ENCODE measurements around the gene KIZ.
A peak's percentile ranks its signal among the peaks of the same experiment; 100 is the strongest.

The KIZ gene

DNA sequence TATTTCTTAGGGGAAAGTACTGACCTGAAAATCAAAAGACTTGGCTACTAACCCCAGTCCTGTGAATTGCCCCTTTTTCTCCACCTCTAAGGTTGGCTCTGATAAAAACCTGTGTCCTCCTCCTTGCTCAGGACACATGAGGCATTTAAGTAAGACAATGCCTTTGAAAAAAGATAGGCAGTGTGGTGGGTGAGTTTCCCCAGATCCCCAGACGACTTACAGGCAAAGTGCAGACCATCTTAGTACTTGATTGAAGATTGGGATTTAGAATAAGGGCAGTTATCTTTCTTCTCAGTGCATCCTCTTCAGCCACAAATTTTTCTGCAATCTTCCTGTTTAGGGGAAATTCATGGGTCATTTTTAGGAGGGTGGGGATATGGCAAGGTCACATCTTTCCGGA lies 87.8 kb downstream of the KIZ start:
- Mint-ChIP-seq H3K9me3 (no peaks in the 10 kb centered on the region), H3K4me3 (no peak overlapping the region), H3K4me1 (ENCODE audit: low read depth in 2 of 2) (no peaks in the 10 kb centered on the region), H3K27me3 (no peaks in the 10 kb centered on the region), H3K36me3 (ENCODE audit: insufficient read depth) (peaks cover 4% of the 10 kb centered on the region), H3K27ac (no peak overlapping the region)
- ATAC-seq (replicated peaks) (no peak), DNase-seq (no peak)

DNA sequence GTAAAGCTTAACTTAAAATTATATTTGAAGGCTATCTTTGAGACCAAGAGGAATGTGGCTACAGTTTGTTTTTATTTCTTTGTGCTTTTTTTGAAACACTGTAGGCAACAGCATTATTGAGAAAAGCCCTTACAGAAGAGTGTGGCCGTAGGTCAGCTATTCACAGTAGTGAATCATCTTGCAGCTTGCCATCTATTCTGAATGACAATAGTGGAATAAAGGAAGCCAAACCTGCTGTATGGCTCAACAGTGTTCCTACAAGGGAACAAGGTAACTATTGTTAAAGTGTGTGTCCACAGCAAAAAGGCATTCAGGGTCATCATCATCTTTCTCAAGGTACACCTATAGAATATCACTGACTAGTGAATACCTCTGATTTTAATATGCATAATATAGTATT lies 88.5 kb downstream of the KIZ start:
- Mint-ChIP-seq H3K36me3 (ENCODE audit: insufficient read depth) (peaks cover 4% of the 10 kb centered on the region), H3K27me3 (no peaks in the 10 kb centered on the region)

DNA sequence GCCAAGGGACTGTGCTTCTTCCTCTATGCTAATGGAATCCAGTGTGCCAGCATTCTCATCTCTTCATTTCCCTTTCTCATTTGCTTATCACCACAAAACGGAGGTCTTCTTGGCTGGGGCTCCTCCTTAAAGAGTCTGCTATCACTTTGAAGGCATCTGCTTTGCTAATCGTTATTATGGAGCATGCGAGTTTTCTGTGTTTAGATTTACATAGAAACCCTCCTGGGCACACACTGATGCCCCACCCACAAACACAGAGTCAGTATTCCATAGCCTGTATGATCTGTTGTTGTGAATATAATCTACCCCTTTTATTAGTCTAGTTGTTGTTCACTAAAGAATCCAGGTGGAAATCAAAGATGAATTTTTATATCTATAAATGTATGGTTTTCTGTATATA lies 93.8 kb downstream of the KIZ start:
- Mint-ChIP-seq H3K36me3 (ENCODE audit: insufficient read depth) (peaks cover 15% of the 10 kb centered on the region), H3K27me3 (no peaks in the 10 kb centered on the region), H3K9me3 (no peaks in the 10 kb centered on the region), H3K4me3 (no peak overlapping the region), H3K27ac (no peak overlapping the region), H3K4me1 (ENCODE audit: low read depth in 2 of 2) (no peaks in the 10 kb centered on the region)
- DNase-seq, result no peak
- no peak for ATAC-seq (replicated peaks)

More for the DNA sequence above, 88.5 kb downstream of the KIZ start:
- Mint-ChIP-seq H3K4me3 (no peak overlapping the region), H3K4me1 (ENCODE audit: low read depth in 2 of 2) (no peaks in the 10 kb centered on the region), H3K9me3 (no peaks in the 10 kb centered on the region), H3K27ac (peak overlapping the region in 1 of 2 donors; percentile 19)
- DNase-seq (no peak), ATAC-seq (replicated peaks) (no peak)

DNA sequence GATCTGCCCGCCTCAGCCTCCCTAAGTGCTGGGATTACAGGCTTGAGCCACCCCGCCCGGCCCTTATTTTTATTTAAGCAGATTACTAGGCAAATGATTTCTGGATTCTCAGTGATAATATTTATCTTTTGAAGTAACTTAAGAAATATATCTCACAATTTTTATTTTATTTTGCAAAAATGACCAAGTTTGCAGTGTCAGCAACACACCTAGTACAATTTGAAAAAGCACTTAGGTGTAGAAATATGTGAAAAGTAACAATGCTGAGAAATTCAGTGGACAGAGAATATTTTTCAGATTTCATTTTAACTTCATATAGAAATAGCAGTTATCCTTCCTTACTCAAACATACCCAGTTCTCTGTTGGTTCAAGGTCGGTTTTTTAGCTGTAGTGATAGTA lies 98.3 kb downstream of the KIZ start:
- Mint-ChIP-seq H3K9me3 (no peaks in the 10 kb centered on the region), H3K27ac (no peak overlapping the region), H3K27me3 (no peaks in the 10 kb centered on the region), H3K4me3 (no peak overlapping the region), H3K36me3 (ENCODE audit: insufficient read depth) (peaks cover 16% of the 10 kb centered on the region), H3K4me1 (ENCODE audit: low read depth in 2 of 2) (no peaks in the 10 kb centered on the region)
- DNase-seq (no peak), ATAC-seq (replicated peaks) (no peak)

DNA sequence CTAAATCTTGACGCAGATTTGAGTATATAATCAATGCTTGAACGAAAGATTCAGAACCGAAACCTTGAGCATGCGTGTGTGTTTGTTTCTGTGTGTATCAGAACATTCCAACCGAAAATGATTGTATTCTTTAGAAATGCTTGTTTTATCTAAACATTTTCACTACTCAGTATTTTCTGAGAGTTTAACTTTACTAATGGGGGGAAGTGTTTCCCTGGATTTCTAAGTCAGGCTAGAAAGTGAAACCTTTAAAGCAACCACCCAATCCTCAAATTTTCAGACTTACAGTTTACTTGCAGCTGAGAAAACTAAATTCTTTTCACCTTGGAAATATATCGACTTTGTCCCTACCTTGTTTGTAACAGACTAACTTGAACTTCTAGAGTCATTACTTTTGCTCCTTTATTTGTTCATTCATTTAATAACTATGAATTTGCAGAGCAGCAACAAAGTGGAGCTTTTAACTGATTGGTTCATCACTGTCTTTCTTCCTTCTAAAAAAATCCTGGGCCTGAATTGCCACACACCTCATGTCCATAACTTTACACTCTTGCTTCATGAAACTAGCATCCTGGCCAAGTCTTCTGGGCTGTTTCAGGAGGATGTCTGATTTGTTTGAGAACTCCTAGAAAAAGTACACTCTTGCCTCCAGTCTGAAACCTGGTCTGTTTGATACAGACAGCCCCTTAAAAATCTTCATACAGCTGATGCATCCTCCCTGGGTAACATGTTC lies 99.5 kb downstream of the KIZ start:
- H3K27ac Mint-ChIP-seq, result peak overlapping the region in 1 of 2 donors; percentile 33
- no peaks in the 10 kb centered on the region for H3K4me1 Mint-ChIP-seq (ENCODE audit: low read depth in 2 of 2)
- no peak for DNase-seq
- no peaks in the 10 kb centered on the region for H3K9me3 Mint-ChIP-seq
- no peak overlapping the region for H3K4me3 Mint-ChIP-seq
- H3K27me3 Mint-ChIP-seq, result no peaks in the 10 kb centered on the region
- H3K36me3 Mint-ChIP-seq (ENCODE audit: insufficient read depth), result peaks cover 21% of the 10 kb centered on the region
- no peak for ATAC-seq (replicated peaks)

DNA sequence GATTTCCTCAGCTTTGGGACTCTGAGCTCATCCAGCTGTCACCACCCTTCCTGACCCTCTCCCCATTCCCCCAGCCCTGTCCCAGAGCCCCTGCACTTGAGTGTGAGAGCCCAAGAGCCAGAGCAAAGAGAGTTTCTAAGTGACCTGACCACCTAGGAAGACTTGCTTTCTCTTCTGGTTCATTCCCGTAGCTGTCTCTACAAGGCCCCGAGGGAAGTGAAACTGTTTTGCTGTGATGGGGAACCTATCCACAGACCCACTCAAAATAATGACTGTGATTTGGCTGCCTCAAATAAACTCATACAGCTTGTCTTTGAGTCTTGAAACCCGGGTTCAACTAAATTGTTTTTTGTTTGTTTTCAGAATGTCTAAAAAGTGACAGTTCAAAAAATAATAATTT lies 102.6 kb downstream of the KIZ start:
- Mint-ChIP-seq H3K36me3 (ENCODE audit: insufficient read depth) (peaks cover 17% of the 10 kb centered on the region), H3K27me3 (no peaks in the 10 kb centered on the region), H3K4me1 (ENCODE audit: low read depth in 2 of 2) (no peaks in the 10 kb centered on the region), H3K4me3 (no peak overlapping the region), H3K9me3 (no peaks in the 10 kb centered on the region), H3K27ac (no peak overlapping the region)
- ATAC-seq (replicated peaks), result no peak
- no peak for DNase-seq

DNA sequence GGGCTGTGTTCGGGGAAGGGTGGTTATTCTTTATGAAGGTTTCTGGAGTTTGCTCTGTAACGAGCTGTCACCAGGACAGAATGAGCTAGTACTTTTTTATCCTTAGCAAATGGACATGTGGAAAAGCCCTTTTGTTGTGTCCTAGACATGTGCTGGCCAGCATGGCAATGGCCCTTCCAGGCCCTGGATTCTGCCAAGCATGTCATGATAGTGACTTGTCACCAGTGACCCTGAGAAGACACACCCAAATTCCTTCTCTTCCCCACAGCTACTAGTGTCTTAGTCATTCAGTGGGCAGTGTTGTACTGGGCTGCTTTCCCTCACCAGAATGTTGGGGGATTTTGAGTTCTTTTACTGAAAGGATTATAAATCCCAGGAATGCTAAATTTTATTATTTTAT lies 103.3 kb downstream of the KIZ start:
- Mint-ChIP-seq H3K27ac (no peak overlapping the region), H3K27me3 (no peaks in the 10 kb centered on the region), H3K4me3 (no peak overlapping the region), H3K36me3 (ENCODE audit: insufficient read depth) (peaks cover 11% of the 10 kb centered on the region), H3K9me3 (no peaks in the 10 kb centered on the region), H3K4me1 (ENCODE audit: low read depth in 2 of 2) (no peaks in the 10 kb centered on the region)
- ATAC-seq (replicated peaks), result no peak
- DNase-seq, result no peak

DNA sequence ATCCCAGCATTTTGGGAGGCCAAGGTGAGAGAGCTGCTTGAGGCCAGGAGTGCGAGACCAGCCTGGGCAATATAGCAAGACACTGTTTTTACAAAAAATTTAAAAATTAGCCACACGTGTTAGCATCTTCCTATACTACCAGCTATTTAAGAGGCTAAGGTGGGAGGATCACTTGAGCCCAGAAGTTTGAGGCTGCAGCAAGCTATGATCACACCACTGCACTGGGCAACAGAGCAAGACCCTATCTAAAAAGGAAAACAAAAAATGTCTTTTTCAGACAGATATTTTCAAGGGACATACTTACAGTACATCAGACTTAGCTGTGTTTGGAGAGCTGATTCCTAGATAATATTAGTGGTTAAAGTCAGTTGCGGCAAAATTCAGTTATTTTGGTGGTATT lies 104.3 kb downstream of the KIZ start:
- no peaks in the 10 kb centered on the region for H3K9me3 Mint-ChIP-seq
- ATAC-seq (replicated peaks), result no peak
- peaks cover 11% of the 10 kb centered on the region for H3K36me3 Mint-ChIP-seq (ENCODE audit: insufficient read depth)
- H3K27ac Mint-ChIP-seq, result peak overlapping the region in 1 of 2 donors; percentile 25
- no peak overlapping the region for H3K4me3 Mint-ChIP-seq
- no peaks in the 10 kb centered on the region for H3K27me3 Mint-ChIP-seq
- H3K4me1 Mint-ChIP-seq (ENCODE audit: low read depth in 2 of 2), result peaks cover 0 to 4% of the 10 kb centered on the region in 2 donors
- DNase-seq, result no peak

DNA sequence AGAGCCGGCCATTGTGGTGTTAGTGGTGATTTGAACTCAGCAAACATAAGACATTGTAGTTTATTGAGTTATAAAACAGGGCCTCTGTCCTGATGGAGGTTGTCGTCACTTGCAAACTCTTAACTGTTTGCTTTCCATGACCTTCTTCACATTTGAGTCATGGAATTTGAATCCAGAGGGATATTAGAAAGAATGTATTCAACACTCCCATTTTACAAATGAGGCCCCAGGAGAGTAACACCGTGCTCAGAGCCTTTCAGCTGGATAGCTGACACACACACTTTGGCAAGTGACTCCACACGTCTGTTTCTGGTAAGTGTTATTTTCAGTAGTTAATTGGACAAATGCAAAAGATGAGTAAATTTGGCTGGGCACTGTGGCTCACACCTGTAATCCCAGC lies 104.8 kb downstream of the KIZ start:
- no peaks in the 10 kb centered on the region for H3K27me3 Mint-ChIP-seq
- no peak overlapping the region for H3K4me3 Mint-ChIP-seq
- no peak for DNase-seq
- no peaks in the 10 kb centered on the region for H3K9me3 Mint-ChIP-seq
- H3K36me3 Mint-ChIP-seq (ENCODE audit: insufficient read depth), result peaks cover 11% of the 10 kb centered on the region
- ATAC-seq (replicated peaks), result no peak
- peak overlapping the region in 1 of 2 donors; percentile 25 for H3K27ac Mint-ChIP-seq
- peaks cover 0 to 4% of the 10 kb centered on the region in 2 donors for H3K4me1 Mint-ChIP-seq (ENCODE audit: low read depth in 2 of 2)

DNA sequence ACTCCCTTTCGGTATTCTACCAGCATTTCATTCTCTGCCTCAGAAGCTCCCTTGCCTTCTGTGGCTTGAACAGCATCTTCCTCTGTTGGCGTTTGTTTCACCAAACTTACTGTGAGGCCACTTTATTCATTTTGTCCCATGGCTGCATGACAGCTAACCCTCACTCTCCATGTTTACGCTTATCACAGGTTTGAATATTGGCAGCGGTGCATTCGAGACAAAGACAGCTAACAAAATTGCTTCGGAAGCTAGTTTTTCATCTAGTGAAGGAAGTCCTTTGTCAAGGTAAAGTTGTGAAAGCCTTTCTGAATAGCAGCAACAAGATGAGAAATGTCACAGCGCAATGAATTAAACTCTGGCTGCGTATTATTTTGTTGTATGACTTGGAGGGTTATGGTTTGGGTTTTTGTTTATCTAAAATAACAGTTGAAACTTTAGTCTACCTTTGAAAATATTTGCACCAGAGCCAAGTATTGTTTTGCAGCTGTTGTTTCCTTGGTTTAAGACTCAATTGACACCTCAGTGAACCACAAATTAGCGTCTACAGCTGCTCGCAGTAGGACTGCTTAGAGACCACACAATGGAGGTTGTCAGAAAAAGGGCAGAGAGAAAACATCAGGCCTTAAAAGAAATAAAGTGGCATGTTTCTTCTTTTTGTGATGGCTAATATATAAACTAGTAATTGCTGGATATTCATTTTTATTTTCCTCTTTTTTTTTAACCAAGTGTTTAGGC lies 106.8 kb downstream of the KIZ start:
- no peak overlapping the region for H3K4me3 Mint-ChIP-seq
- no peaks in the 10 kb centered on the region for H3K9me3 Mint-ChIP-seq
- peaks cover 13% of the 10 kb centered on the region for H3K36me3 Mint-ChIP-seq (ENCODE audit: insufficient read depth)
- H3K27ac Mint-ChIP-seq, result no peak overlapping the region
- H3K4me1 Mint-ChIP-seq (ENCODE audit: low read depth in 2 of 2), result peaks cover 3 to 8% of the 10 kb centered on the region in 2 donors
- ATAC-seq (replicated peaks) (no peak), DNase-seq (no peak)
- no peaks in the 10 kb centered on the region for H3K27me3 Mint-ChIP-seq

DNA sequence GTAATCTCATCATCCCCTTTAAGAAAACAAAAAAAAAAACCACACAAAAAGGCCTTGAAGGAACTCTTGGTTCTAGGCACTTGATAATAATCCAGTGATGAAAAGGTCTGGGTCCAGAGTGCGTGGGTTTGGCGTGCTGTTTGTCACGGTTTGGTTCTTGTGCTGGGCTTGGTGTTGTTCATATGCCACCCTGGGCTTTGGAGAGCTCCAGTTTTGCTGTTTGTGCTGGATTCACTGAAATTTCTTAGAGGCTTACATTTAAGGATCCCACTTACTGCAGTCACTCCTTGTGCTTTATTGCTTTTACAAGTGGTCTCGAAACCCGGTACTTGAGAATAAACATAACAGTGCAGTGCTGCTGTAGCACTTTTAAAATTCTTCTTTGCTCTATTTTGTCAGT lies 108.4 kb downstream of the KIZ start:
- DNase-seq (no peak), ATAC-seq (replicated peaks) (no peak)
- no peaks in the 10 kb centered on the region for H3K9me3 Mint-ChIP-seq
- H3K36me3 Mint-ChIP-seq (ENCODE audit: insufficient read depth), result peaks cover 10% of the 10 kb centered on the region
- H3K4me3 Mint-ChIP-seq, result no peak overlapping the region
- peaks cover 3 to 8% of the 10 kb centered on the region in 2 donors for H3K4me1 Mint-ChIP-seq (ENCODE audit: low read depth in 2 of 2)
- H3K27me3 Mint-ChIP-seq, result no peaks in the 10 kb centered on the region
- H3K27ac Mint-ChIP-seq, result no peak overlapping the region

DNA sequence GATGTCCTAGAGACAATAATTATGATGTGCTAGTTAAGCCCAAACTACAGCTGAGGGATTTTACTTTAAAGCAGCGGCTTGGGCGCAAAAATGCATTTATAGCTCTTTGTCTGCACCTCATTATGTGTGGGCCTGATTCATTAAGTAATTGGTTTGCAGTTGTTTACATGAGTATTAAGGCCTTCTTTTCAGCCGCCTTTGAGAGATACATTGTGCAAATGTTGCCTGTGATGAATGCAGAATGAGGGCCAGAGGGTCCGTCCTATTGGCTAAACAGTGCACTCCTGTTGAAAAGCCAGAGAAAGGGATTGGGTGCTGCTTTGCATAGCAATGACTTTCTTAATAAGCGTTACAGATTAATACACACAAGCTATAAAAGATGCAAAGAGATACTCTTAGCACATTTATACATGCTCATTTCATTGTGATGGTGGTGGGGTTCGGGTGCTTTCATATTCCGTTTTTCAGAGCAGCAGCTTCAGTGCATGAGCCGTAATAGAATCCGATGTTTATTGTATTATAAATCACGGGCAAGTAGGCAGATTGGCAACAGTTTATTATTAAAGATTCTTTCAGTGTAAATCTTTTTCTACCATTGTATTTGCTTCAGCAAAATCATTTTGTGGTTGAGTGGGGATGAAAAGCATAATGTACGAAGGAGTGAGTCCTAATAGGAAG lies 109.1 kb downstream of the KIZ start:
- peaks cover 7% of the 10 kb centered on the region for H3K36me3 Mint-ChIP-seq (ENCODE audit: insufficient read depth)
- H3K9me3 Mint-ChIP-seq, result no peaks in the 10 kb centered on the region

DNA sequence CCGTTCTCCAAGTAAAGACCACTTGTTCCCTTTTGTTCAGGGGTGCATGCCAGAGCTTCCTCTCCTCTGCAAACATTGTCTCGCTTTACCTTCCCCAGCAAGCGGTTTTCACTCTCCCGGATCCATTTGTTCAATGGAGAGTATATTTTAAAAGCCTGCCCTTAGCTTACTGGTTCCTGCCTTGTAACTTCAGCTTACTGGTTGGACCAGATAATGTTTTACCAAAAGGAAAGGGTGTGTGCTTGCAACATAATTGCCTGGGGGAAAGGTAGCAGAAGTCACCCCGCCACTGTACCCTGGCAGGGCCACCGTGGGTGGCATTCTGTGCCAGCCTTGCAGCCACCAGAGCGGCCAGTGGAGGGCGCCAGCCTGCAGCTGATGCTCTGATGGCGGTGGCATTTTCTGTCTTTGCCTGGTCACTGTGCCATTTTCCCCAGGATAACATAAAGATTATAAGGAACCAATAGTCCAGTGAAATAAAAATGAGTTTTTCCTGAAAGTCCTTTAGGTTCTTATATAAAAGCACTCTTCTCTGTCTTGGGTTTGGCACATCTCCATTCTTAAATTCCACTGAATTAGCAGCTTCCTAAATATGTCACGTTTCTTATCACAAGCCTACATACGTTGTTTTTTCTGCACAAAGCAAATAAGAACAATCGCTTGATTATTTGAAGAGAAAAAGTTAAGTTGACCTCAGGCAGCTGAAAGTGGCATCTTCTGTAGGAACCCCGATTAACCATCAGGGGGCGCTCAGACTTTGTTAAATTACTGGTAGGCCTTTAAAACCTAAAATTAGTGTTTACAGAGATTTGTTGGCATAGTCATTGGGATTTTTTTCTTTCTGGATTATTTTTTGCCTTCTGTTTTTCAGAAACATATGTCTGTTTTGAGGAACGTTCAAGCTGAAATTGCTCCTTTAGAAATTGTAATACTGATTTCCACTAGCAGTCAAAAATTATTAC lies 109.9 kb downstream of the KIZ start:
- Mint-ChIP-seq H3K4me1 (ENCODE audit: low read depth in 2 of 2) (peaks cover 3 to 8% of the 10 kb centered on the region in 2 donors), H3K9me3 (no peaks in the 10 kb centered on the region), H3K4me3 (peak overlapping the region in 1 of 2 donors; percentile 43), H3K36me3 (ENCODE audit: insufficient read depth) (peaks cover 4% of the 10 kb centered on the region), H3K27me3 (no peaks in the 10 kb centered on the region), H3K27ac (no peak overlapping the region)
- ATAC-seq (replicated peaks) (peak; percentile 66), DNase-seq (peak; percentile 54 to 59 (median 57))

More for the DNA sequence above, 109.1 kb downstream of the KIZ start:
- ATAC-seq (replicated peaks), result no peak
- Mint-ChIP-seq H3K4me3 (no peak overlapping the region), H3K27ac (no peak overlapping the region), H3K4me1 (ENCODE audit: low read depth in 2 of 2) (peaks cover 3 to 8% of the 10 kb centered on the region in 2 donors), H3K27me3 (no peaks in the 10 kb centered on the region)
- no peak for DNase-seq
